Measurements from ENCODE around the gene PARD3B.

DNA sequence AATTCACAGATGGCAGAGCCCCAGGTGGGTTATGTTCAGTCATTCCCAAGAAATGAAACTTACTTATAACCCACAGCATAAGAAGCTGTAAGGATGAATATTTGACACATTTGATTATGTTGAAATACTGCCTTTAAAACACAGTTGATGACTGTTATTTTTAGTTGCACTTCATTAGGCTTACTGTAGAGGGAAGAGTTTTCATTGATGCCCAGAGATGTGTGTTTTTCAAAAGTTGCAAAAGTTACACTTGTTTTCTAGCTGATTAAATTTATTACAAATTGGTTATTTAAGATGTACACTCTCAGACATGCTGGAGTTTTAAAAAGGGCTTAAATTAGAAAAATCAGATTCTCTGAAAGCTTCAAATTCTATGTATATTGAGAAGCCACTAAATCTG, 506.1 kb downstream of the PARD3B start:
- TF ChIP-seq POLR2AphosphoS5 (IDR thresholded peaks at IDR 0.05; ENCODE audit: low read depth, low read length): no peak
- no peak for TF ChIP-seq TAF1 (IDR thresholded peaks at IDR 0.05; ENCODE audit: low read depth, low read length)
- no peak for TF ChIP-seq POLR2A (IDR thresholded peaks at IDR 0.05; ENCODE audit: low read depth, low read length)
- TF ChIP-seq SPI1 (IDR thresholded peaks at IDR 0.05; ENCODE audit: low read depth, low read length): no peak
- TF ChIP-seq POU2F2 (IDR thresholded peaks at IDR 0.05; ENCODE audit: low read depth, low read length): no peak
- no peak for TF ChIP-seq PAX5 (IDR thresholded peaks at IDR 0.05; ENCODE audit: insufficient read depth, low read length, severe bottlenecking)

Measured in GM12891 (cell line).